GM23338 (cell line): ENCODE data around the gene CACNA1F. TPM values are rescaled to one million over a fixed set of nuclear protein-coding genes. Genes with fewer than 3 reads are reported as not detected.

ENCODE experiments used
- ATAC-seq: fragments of 200-7000 bp; cut with Tn5 transposase; 3 replicates; pipeline ENCODE4 v1.9.1; 2020
- DNase-seq: peaks from one replicate; pipeline ENCODE4 v3.0.0-alpha.2; 2015; ENCODE audit warnings: low spot score
- H2AFZ ChIP-seq: fragments of 200-600 bp; sonication (generic); 2 replicates; pipeline ENCODE4 v1.8.0; 2016; ENCODE audit warnings: antibody characterized with exemption, mild to moderate bottlenecking, moderate library complexity
- H3F3A ChIP-seq: fragments of 200-600 bp; sonication (generic); replicated peaks from 2 replicates; pipeline ENCODE4 v1.8.0; 2017; ENCODE audit warnings: antibody characterized with exemption, mixed run types, low read depth
- H3K27ac ChIP-seq: fragments of 200-600 bp; sonication (generic); 2 replicates; pipeline ENCODE4 v1.6.1; 2016; ENCODE audit warnings: low read depth
- H3K27me3 ChIP-seq: fragments of 200-600 bp; sonication (generic); 2 replicates; pipeline ENCODE4 v1.8.0; 2016; ENCODE audit warnings: mild to moderate bottlenecking, mixed run types, moderate library complexity; ENCODE audit not compliant: insufficient read depth
- H3K36me3 ChIP-seq: fragments of 200-600 bp; sonication (generic); 2 replicates; pipeline ENCODE4 v1.8.0; 2016; ENCODE audit warnings: mild to moderate bottlenecking; ENCODE audit not compliant: insufficient read depth
- H3K4me1 ChIP-seq: fragments of 200-600 bp; sonication (generic); 2 replicates; pipeline ENCODE4 v1.8.0; 2016; ENCODE audit warnings: mild to moderate bottlenecking, moderate library complexity; ENCODE audit not compliant: insufficient read depth
- H3K4me2 ChIP-seq: fragments of 200-600 bp; sonication (generic); 2 replicates; pipeline ENCODE4 v1.7.1; 2017; ENCODE audit warnings: mixed run types
- H3K4me3 ChIP-seq: fragments of 200-600 bp; sonication (generic); 2 replicates; pipeline ENCODE4 v1.6.1; 2016; ENCODE audit warnings: mixed run types
- H3K79me2 ChIP-seq: fragments of 200-600 bp; sonication (generic); replicated peaks from 2 replicates; pipeline ENCODE4 v1.8.0; 2017; ENCODE audit warnings: mild to moderate bottlenecking; ENCODE audit not compliant: insufficient read depth
- H3K9me2 ChIP-seq: fragments of 200-600 bp; sonication (generic); 2 replicates; pipeline ENCODE4 v1.8.0; 2017; ENCODE audit not compliant: insufficient read depth
- H4K20me1 ChIP-seq: fragments of 200-600 bp; sonication (generic); replicated peaks from 2 replicates; pipeline ENCODE4 v1.8.0; 2017; ENCODE audit warnings: mild to moderate bottlenecking; ENCODE audit not compliant: insufficient read depth
- H3K27ac Mint-ChIP-seq: 2 replicates; pipeline ENCODE4 v1.8.0; 2020; ENCODE audit warnings: inconsistent platforms, mild to moderate bottlenecking, moderate library complexity, mixed read lengths
- H3K27me3 Mint-ChIP-seq: 3 replicates; pipeline ENCODE4 v1.8.0; 2022; ENCODE audit warnings: low read depth, mild to moderate bottlenecking, moderate library complexity, mixed read lengths, inconsistent platforms; ENCODE audit not compliant: insufficient read depth, poor library complexity
- H3K36me3 Mint-ChIP-seq: 3 replicates; pipeline ENCODE4 v1.8.0; 2021; ENCODE audit warnings: low read depth, mild to moderate bottlenecking, inconsistent platforms, moderate library complexity, mixed read lengths
- H3K4me1 Mint-ChIP-seq: 3 replicates; pipeline ENCODE4 v1.8.0; 2020; ENCODE audit warnings: mild to moderate bottlenecking, inconsistent platforms, mixed read lengths
- H3K4me3 Mint-ChIP-seq: 3 replicates; pipeline ENCODE4 v1.8.0; 2021; ENCODE audit warnings: moderate library complexity, mild to moderate bottlenecking, inconsistent platforms, mixed read lengths
- H3K9me3 Mint-ChIP-seq: 3 replicates; pipeline ENCODE4 v1.8.0; 2020; ENCODE audit warnings: moderate library complexity, mild to moderate bottlenecking, inconsistent platforms, mixed read lengths
- EZH2phosphoT487 ChIP-seq: fragments of 200-600 bp; sonication (generic); IDR thresholded peaks from one replicate; pipeline ENCODE4 v1.8.1; 2018; ENCODE audit warnings: antibody characterized with exemption; ENCODE audit not compliant: unreplicated experiment
- JUNB ChIP-seq: IDR thresholded peaks from one replicate; pipeline ENCODE4 v1.6.1; 2016; ENCODE audit warnings: antibody characterized with exemption; ENCODE audit not compliant: unreplicated experiment
- POLR2AphosphoS5 ChIP-seq: IDR thresholded peaks from 2 replicates; pipeline ENCODE4 v1.6.1; 2016; ENCODE audit warnings: antibody characterized with exemption, low read depth
- STAT1 ChIP-seq: IDR thresholded peaks from one replicate; pipeline ENCODE4 v1.6.1; 2016; ENCODE audit warnings: antibody characterized with exemption; ENCODE audit not compliant: unreplicated experiment
- ZNF114 ChIP-seq: fragments of 250-450 bp; sonication (Bioruptor Pico); IDR thresholded peaks from 2 replicates; pipeline ENCODE4 v1.5.0; 2020; ENCODE audit warnings: mild to moderate bottlenecking, moderate library complexity
- ZNF331 ChIP-seq: fragments of 250-450 bp; sonication (Bioruptor Pico); IDR thresholded peaks from 2 replicates; pipeline ENCODE4 v1.5.0; 2020; ENCODE audit warnings: low read depth, mild to moderate bottlenecking, moderate library complexity
- polyA plus RNA-seq: library from polyadenylated mRNA; unstranded; fragments of >200 nt; fragmentation: Nextera tagmentation; extraction: Ambion mirVana; gene quantifications from 2 replicates; pipeline ENCODE4 v1.2.1, GENCODE V29; 2016
- total RNA-seq: library from RNA; depleted of rRNA; stranded (reverse); fragments of >200 nt; shearing (Covaris generic); gene quantifications from 2 replicates; pipeline ENCODE4 v1.2.3, GENCODE V29; 2014
- TF ChIP-seq, protein P1 (sequence below): IDR thresholded peaks from 2 replicates; pipeline ENCODE4 v1.6.1; 2016; ENCODE audit warnings: antibody characterized with exemption
- TF ChIP-seq, protein P2 (sequence below), 2 experiments: fragments of 200-600 bp in 1 of 2; sonication (generic) in 1 of 2; conservative IDR thresholded peaks; 2 replicates each; pipeline versions ENCODE4 v1.5.1 to v1.6.1; 2016 to 2017; ENCODE audit warnings: antibody characterized with exemption in 2 of 2, low read depth in 2 of 2, mild to moderate bottlenecking in 2 of 2, moderate library complexity in 1 of 2
- TF ChIP-seq, protein P3 (sequence below): IDR thresholded peaks from one replicate; pipeline ENCODE4 v1.6.1; 2018; ENCODE audit warnings: antibody characterized with exemption; ENCODE audit not compliant: unreplicated experiment

Gene CACNA1F
- total and polyA plus RNA-seq, 2 experiments from 2014 or later, result 0.44 to 0.90 TPM

DNA sequence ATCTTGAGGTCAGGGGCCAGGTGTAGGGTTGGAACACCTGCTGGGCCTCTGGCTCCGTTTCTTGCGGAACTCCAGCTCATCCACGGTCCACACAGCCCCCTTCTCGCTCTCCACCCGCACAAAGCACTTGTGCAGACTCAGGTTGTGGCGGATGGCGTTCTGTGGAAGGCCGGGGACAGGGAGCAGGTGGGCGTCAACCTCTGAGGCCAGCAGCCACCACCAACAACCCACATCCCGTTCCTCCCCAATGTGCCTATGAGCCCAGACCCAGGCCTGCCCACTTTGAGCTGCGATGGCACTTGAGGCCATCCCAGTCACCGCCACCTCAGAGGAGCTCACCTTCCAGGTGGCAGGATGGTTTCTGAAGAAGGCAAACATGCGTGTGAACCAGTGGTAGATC lies 18.2 kb upstream of the CACNA1F start:
- H3F3A ChIP-seq, result no peaks in the 10 kb centered on the region
- H3K27ac ChIP-seq, result no peak overlapping the region
- H3K4me3 ChIP-seq, result no peak overlapping the region
- no peaks in the 10 kb centered on the region for H3K36me3 ChIP-seq
- Mint-ChIP-seq H3K9me3 (no peaks in the 10 kb centered on the region), H3K4me3 (no peak overlapping the region), H3K4me1 (no peaks in the 10 kb centered on the region; the same call in 2 of the 3 replicates), H3K27ac (no peak overlapping the region), H3K27me3 (peaks cover 2% of the 10 kb centered on the region), H3K36me3 (no peaks in the 10 kb centered on the region)
- TF ChIP-seq JUNB (no peak), ZNF114 (CRISPR knock-in tag) (no peak), POLR2AphosphoS5 (no peak), ZNF331 (CRISPR knock-in tag) (no peak)
- TF ChIP-seq, protein P1, sequence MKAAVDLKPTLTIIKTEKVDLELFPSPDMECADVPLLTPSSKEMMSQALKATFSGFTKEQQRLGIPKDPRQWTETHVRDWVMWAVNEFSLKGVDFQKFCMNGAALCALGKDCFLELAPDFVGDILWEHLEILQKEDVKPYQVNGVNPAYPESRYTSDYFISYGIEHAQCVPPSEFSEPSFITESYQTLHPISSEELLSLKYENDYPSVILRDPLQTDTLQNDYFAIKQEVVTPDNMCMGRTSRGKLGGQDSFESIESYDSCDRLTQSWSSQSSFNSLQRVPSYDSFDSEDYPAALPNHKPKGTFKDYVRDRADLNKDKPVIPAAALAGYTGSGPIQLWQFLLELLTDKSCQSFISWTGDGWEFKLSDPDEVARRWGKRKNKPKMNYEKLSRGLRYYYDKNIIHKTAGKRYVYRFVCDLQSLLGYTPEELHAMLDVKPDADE, result no peak
- TF ChIP-seq, protein P2, sequence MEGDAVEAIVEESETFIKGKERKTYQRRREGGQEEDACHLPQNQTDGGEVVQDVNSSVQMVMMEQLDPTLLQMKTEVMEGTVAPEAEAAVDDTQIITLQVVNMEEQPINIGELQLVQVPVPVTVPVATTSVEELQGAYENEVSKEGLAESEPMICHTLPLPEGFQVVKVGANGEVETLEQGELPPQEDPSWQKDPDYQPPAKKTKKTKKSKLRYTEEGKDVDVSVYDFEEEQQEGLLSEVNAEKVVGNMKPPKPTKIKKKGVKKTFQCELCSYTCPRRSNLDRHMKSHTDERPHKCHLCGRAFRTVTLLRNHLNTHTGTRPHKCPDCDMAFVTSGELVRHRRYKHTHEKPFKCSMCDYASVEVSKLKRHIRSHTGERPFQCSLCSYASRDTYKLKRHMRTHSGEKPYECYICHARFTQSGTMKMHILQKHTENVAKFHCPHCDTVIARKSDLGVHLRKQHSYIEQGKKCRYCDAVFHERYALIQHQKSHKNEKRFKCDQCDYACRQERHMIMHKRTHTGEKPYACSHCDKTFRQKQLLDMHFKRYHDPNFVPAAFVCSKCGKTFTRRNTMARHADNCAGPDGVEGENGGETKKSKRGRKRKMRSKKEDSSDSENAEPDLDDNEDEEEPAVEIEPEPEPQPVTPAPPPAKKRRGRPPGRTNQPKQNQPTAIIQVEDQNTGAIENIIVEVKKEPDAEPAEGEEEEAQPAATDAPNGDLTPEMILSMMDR (conservative IDR thresholded peaks at IDR 0.05; ENCODE audit: low read depth in 2 of 2), result no peak
- TF ChIP-seq, protein P3, sequence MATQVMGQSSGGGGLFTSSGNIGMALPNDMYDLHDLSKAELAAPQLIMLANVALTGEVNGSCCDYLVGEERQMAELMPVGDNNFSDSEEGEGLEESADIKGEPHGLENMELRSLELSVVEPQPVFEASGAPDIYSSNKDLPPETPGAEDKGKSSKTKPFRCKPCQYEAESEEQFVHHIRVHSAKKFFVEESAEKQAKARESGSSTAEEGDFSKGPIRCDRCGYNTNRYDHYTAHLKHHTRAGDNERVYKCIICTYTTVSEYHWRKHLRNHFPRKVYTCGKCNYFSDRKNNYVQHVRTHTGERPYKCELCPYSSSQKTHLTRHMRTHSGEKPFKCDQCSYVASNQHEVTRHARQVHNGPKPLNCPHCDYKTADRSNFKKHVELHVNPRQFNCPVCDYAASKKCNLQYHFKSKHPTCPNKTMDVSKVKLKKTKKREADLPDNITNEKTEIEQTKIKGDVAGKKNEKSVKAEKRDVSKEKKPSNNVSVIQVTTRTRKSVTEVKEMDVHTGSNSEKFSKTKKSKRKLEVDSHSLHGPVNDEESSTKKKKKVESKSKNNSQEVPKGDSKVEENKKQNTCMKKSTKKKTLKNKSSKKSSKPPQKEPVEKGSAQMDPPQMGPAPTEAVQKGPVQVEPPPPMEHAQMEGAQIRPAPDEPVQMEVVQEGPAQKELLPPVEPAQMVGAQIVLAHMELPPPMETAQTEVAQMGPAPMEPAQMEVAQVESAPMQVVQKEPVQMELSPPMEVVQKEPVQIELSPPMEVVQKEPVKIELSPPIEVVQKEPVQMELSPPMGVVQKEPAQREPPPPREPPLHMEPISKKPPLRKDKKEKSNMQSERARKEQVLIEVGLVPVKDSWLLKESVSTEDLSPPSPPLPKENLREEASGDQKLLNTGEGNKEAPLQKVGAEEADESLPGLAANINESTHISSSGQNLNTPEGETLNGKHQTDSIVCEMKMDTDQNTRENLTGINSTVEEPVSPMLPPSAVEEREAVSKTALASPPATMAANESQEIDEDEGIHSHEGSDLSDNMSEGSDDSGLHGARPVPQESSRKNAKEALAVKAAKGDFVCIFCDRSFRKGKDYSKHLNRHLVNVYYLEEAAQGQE, result no peak
- no peaks in the 10 kb centered on the region for H3K4me1 ChIP-seq
- no peak overlapping the region for H3K4me2 ChIP-seq
- no peaks in the 10 kb centered on the region for H3K27me3 ChIP-seq
- no peak overlapping the region for H2AFZ ChIP-seq
- no peaks in the 10 kb centered on the region for H3K9me2 ChIP-seq
- no peaks in the 10 kb centered on the region for H4K20me1 ChIP-seq
- H3K79me2 ChIP-seq, result no peaks in the 10 kb centered on the region
- ATAC-seq (no peak), DNase-seq (no peak)

DNA sequence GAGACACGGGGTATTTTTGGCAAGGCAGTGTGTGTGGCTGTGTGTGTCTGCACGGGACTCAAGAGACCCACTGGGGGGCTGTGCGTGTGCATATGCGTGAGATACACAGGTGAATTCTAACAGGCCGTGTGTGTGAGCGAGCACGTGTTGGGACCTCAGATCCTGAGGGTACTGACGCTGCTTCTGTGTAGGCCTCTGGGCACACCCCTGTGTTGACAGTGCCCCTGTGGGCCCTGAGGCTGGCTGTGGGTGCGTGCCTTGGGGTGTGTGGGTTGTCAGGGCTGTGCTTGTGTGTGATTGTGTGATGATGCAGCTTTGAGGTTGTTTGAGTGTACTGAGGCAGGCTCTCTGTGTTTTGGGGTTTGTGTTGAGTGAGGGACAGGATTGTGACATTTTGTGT lies 17.4 kb upstream of the CACNA1F start:
- Mint-ChIP-seq H3K36me3 (no peaks in the 10 kb centered on the region), H3K4me1 (no peaks in the 10 kb centered on the region; the same call in 2 of the 3 replicates), H3K4me3 (no peak overlapping the region), H3K27me3 (peaks cover 2% of the 10 kb centered on the region), H3K27ac (no peak overlapping the region), H3K9me3 (no peaks in the 10 kb centered on the region)
- no peaks in the 10 kb centered on the region for H3K79me2 ChIP-seq
- H3K9me2 ChIP-seq, result no peaks in the 10 kb centered on the region
- H3K4me1 ChIP-seq, result no peaks in the 10 kb centered on the region
- no peaks in the 10 kb centered on the region for H3K36me3 ChIP-seq
- ATAC-seq (no peak), DNase-seq (no peak)
- no peak overlapping the region for H2AFZ ChIP-seq
- H3K27ac ChIP-seq, result no peak overlapping the region
- no peaks in the 10 kb centered on the region for H4K20me1 ChIP-seq
- TF ChIP-seq STAT1 (no peak), EZH2phosphoT487 (no peak), ZNF331 (CRISPR knock-in tag) (no peak), ZNF114 (CRISPR knock-in tag) (no peak)
- TF ChIP-seq, protein P2 (conservative IDR thresholded peaks at IDR 0.05; ENCODE audit: low read depth in 2 of 2), result no peak
- TF ChIP-seq, protein P1, result no peak
- TF ChIP-seq, protein P3, result no peak
- H3K4me3 ChIP-seq, result no peak overlapping the region
- H3K4me2 ChIP-seq, result no peak overlapping the region
- no peaks in the 10 kb centered on the region for H3K27me3 ChIP-seq
- no peaks in the 10 kb centered on the region for H3F3A ChIP-seq
